ENCODE data around the gene CBFA2T3.

GRCh38 chr16:88840600-88841215 lies 136.3 kb downstream of the CBFA2T3 start:
- TF ChIP-seq POLR2A (IDR thresholded peaks at IDR 0.05) = no peak
- TF ChIP-seq CTCF (IDR thresholded peaks at IDR 0.05) = no peak
